Activated CD4-positive, alpha-beta T cell treated with anti-CD3 and anti-CD28 coated beads, Interleukin-2, Interleukin-6, amounts not matched to agents 100 ng/mL and 50 ng/mL, durations not matched to agents 16 hours and 8 hours (primary cell): ENCODE results near the gene PTN.
"Not testable (repeated sequence)": the region's sequence is repeated elsewhere in the genome, so short reads cannot be mapped to it uniquely, and the experiment has no call there.

ENCODE experiments used
- DNase-seq: peaks from one replicate; pipeline ENCODE4 v3.0.0-alpha.2; 2020

Gene PTN

GRCh38 chr7:137316648-137317353, 26.7 kb downstream of the PTN start:
- no peak for DNase-seq

- DNase-seq = no peak
These were observed 30.3 kb downstream of the PTN start for GRCh38 chr7:137313201-137313600.

- DNase-seq = no peak
These were observed 36.8 kb downstream of the PTN start for GRCh38 chr7:137306748-137307147.

GRCh38 chr7:137305901-137306621, 37.5 kb downstream of the PTN start:
- no peak for DNase-seq

DNA sequence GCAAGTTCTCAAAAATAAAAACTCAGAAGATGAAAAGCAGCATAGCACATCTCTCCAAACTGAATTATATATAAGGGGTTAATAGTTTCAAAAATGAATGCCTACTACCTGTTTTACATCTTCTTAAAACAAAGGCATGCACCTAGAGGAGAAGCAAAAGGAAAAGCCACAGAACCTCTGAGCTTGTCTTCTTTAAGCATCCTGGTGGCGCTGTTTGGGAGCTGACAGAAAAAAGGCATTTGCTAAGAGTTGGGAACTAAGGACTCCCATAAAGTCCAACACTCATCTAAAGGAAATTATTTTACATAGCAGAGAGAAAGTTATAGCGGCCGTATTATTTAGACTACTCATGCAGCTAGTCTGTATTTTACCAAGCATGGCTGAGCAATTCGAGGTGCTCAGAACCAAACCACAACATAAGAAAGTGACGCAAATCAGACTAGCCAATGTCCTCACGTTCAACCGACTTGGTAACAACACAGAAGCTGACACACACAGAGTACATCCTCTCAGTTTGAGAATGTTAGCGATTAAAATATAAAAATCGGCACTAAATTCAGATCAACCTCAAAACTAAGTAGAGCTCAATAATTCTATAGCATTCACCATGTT, 38.8 kb downstream of the PTN start:
- DNase-seq = no peak

GRCh38 chr7:137304165-137304564, 39.4 kb downstream of the PTN start:
- DNase-seq = no peak

- no peak for DNase-seq
These were observed 41.5 kb downstream of the PTN start for GRCh38 chr7:137302081-137302480.

DNA sequence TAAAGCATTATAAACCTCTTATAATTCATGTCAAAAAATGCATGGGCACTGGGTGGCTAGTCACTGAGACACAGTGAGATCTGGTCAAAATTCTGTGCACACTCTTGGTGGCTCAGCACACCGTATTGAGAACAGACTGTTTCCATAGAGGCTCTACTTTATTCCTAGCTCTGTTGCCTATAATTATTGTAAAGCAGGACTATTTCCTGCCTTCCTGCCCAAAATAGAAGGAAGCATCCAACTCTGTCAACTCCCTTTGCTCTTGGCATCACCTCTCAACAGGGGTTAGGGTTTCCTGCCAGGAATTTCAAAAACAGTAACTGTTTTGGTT, 45.1 kb downstream of the PTN start:
- no peak for DNase-seq

DNA sequence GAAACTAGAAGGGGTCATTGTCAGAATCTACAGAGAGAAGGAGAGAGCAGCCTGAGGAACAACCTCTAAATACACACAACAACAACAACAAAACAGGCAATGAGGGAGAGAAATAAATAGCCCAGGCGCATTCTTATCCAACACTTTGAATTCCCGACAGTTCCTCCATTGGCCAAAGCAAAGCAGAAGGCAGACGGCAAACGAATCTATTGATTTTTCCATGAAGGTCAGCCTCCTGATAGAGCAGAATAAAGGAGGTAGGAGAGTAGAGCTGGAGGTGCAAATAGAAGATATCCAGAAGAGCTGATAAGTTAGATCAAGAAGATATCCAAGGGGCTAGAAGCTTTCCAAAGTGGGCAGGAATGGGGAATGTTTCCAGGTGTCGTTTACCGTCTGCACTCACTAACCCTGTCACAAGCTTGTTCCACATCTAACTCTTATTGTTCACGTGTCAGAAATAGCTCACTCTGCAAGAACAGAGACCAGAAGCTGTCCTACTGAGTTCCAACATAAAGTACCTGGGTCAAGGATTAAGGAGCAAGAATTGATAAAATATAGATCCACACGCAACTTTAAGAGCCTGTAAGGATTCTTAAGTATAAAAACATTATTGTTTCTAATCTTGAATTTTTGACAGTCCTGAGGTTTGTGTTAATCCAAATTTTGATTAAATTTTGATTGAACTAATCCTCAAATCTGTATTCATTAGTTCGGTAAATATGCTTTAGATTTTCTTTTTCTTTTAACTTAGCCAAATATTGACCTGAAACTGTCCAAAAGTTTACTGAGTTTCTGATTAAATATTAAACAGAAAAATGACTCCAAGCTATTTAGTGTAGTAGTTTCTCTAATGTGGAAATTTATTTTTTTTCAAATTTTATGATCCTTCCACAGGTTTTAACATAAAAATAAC, 45.7 kb downstream of the PTN start:
- DNase-seq = no peak

DNA sequence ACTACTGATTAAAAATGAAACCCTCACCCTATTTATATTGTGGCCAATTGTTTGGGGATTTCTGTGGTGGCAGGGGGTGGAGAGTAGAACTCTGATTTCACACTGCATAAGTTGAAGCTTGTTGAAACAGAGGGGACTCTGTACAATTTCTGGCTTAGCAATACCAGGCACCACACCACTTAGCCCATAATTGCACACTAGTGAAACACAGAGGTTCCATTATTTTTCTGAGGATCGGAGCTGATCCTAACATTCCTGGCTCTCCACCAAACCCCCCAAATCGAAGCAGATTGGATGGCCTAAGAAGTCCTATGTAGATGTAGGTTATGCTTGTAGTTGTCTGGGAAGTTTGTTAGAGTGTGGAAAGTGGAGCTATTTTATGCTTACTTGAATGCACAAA, 47.0 kb downstream of the PTN start:
- no peak for DNase-seq

- DNase-seq = no peak
These were observed 47.7 kb downstream of the PTN start for GRCh38 chr7:137295739-137296324.

- no peak for DNase-seq
These were observed 54.4 kb downstream of the PTN start for GRCh38 chr7:137289101-137289500.

DNA sequence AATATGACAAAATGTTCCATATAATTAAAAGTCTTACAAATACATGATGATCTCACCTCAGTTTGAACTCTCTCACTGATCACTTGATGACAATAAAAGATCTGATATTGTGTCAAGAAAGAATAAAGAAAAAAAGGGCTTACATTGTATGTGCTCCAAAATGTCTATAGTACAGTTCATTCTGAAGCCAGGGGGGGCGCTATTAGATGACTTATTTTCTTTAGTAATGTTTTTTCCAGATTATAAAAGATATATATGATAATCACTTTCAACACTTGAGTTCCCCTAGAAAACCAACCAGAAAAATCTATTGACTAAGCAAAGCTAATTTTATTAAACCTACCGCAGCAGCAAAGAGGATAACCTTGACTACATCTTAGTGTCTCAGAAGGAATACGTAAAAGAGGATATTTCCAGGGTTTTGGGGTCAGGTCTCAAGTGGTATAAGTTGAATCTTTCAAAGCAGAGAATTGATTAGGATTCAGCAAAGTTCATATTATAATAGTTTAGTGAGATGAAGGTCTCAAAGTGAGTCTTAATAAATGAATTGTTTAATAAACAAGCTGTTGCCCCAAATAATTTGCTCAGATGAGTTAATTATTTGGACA, 55.8 kb downstream of the PTN start:
- DNase-seq = peak; percentile 3

DNA sequence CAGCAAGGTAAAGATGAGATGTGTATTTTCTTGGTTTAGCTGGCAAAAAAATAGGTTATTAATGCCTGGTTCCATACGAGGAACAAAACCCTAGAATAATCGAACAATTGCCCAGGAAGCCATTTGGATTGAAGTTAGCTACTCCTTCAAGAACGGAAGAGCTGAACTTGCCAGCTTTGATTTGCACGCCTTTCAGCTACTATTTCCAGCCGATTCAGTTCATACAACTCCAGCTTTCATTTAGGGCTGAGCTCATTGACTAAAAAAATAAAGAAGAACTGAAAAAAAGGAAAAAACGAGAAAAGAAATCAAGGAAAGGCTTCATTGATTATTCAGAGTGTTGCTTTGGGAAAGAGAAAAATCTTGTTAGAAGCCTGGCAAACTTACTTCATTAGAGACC, 60.4 kb downstream of the PTN start:
- no peak for DNase-seq

GRCh38 chr7:137282043-137282442, 61.5 kb downstream of the PTN start:
- DNase-seq = no peak

GRCh38 chr7:137276189-137276588, 67.3 kb downstream of the PTN start:
- no peak for DNase-seq

DNA sequence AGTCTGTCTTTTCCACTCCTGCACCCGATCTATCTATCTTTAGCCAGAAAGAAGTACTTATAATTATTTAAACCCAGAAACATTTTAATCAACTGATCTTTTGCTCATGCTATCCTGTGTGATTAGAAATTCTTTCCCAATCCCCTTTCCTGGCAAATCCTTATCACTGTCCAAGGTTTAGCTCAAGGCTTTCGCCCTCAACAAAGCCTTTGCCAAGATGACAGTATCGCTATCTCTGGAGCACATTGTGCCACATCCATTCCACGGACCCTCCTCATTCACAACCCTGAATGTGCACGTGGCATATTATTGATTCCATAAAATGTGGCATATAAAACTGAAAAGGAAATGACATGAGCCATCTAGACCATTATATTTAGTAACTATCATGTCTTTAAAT, 71.3 kb downstream of the PTN start:
- no peak for DNase-seq

DNA sequence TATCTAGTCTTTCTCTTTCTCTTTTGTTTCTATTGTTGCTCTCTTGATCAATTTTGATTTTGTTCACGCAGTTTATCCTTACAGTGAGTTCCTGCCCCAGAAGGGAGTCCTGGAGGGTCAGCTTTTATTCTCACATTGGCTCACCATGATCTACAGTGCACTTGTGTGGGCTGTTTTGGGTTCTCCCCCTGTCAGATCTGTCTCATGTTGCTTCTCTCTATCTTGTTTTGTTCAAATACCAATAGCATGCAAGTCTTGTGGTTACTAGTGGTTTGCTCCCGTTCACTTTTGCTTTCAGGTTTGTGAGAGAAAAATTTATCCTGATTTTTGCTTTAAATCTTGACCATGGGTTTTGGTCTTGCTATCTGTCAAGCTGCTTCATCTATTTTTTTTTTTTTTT, 74.3 kb downstream of the PTN start:
- DNase-seq = no peak

DNA sequence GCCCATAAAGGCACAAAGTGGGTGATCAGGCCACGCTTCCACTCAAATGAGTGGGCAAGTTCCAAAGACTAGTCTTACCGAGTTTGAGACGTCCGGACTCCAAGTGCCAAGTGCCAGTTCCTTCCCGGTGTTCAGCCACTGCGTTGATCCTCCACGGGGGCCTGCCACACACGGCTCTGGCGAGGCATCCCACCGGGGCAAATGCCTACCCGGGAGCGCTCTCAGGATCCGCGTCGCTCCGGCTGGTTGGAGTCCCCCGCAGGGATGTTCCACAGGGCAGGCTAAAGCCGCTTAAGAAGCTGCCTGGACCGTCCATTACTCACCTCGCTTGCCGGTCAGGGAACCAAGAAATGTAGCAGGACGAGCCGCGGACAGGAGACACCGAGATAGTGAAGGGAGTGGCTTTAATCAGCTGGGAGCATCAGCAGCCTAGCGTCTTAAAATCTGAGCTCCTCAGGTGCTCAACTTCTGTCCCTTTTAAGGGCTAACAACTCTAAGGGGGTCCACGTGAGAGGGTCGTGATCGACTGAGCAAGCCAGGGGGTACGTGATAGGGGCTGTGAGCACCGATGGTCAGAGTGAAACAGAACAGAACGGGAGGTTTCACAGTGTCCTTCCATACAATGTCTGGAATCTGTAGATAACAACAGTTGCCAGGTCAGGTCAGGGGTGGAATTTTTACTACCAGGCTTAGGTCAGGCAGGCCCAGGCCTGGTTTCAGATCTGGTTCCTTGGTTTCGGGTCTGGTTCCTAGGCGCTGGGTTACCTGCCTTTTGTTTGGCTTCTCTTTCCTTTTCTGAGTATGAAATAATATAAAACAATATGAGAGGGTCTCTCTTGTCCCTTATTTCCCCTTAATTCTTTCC, 75.3 kb downstream of the PTN start:
- DNase-seq = not testable (repeated sequence)

GRCh38 chr7:137266764-137267163, 76.8 kb downstream of the PTN start:
- DNase-seq = no peak

- DNase-seq = not testable (repeated sequence)
These were observed 78.1 kb downstream of the PTN start for GRCh38 chr7:137265480-137265879.
